ENCODE results near the gene SERTAD3. TPM values are rescaled to one million over a fixed set of nuclear protein-coding genes. Genes with fewer than 3 reads are reported as not detected.

SERTAD3 gene
- total RNA-seq, 1 experiment from 2014 or later, result 51.9 TPM

GRCh38 chr19:40420766-40421765 lies 23.1 kb downstream of the SERTAD3 start:
- Mint-ChIP-seq H3K4me1 (ENCODE audit: low read depth, unreplicated experiment) (peaks cover 45% of the 10 kb centered on the region), H3K27ac (ENCODE audit: unreplicated experiment) (peak overlapping the region; percentile 86), H3K9me3 (ENCODE audit: low read depth, unreplicated experiment) (no peaks in the 10 kb centered on the region), H3K27me3 (ENCODE audit: unreplicated experiment) (no peaks in the 10 kb centered on the region), H3K4me3 (ENCODE audit: low read depth, unreplicated experiment) (peak overlapping the region; percentile 77), H3K36me3 (ENCODE audit: insufficient read depth, unreplicated experiment) (peaks cover 50% of the 10 kb centered on the region)
- DNase-seq, result peak; percentile 98
- intact Hi-C loops (cut with micrococcal nuclease; ENCODE audit: unreplicated experiment), result no loop called here
- CTCF ChIA-PET, result interaction anchor here (0.7 to 2.1 kb wide), 17 partner anchors 9 to 477 kb away, joined by 3 to 29 read pairs (median 4); partner anchors contain the start of genes BLVRB, C19orf47, PLD3 and SERTAD3
- TSS peak; percentile 97 for BruUV-seq (replicated peaks)
- peak; percentile 95 for TF ChIP-seq CTCF (IDR thresholded peaks at IDR 0.05; ENCODE audit: unreplicated experiment)

- CTCF ChIA-PET, result interaction anchor here (0.6 to 2.1 kb wide), 18 partner anchors 8 to 476 kb away, joined by 3 to 29 read pairs (median 4); partner anchors contain the start of genes BLVRB, C19orf47, PLD3 and SERTAD3
- H3K4me1 Mint-ChIP-seq (ENCODE audit: low read depth, unreplicated experiment), result peaks cover 52% of the 10 kb centered on the region
- no peak for DNase-seq
- intact Hi-C loops (cut with micrococcal nuclease; ENCODE audit: unreplicated experiment), result no loop called here
- H3K27me3 Mint-ChIP-seq (ENCODE audit: unreplicated experiment), result no peaks in the 10 kb centered on the region
- H3K27ac Mint-ChIP-seq (ENCODE audit: unreplicated experiment), result peak overlapping the region; percentile 86
- H3K4me3 Mint-ChIP-seq (ENCODE audit: low read depth, unreplicated experiment), result peak overlapping the region; percentile 77
- peaks cover 43% of the 10 kb centered on the region for H3K36me3 Mint-ChIP-seq (ENCODE audit: insufficient read depth, unreplicated experiment)
- no peak for TF ChIP-seq CTCF (IDR thresholded peaks at IDR 0.05; ENCODE audit: unreplicated experiment)
- H3K9me3 Mint-ChIP-seq (ENCODE audit: low read depth, unreplicated experiment), result no peaks in the 10 kb centered on the region
- BruUV-seq (replicated peaks), result no TSS peak
Observed at GRCh38 chr19:40420451-40420765, 23.7 kb downstream of the SERTAD3 start.

GRCh38 chr19:40419780-40420179 lies 24.4 kb downstream of the SERTAD3 start:
- Mint-ChIP-seq H3K36me3 (ENCODE audit: insufficient read depth, unreplicated experiment) (peaks cover 37% of the 10 kb centered on the region), H3K9me3 (ENCODE audit: low read depth, unreplicated experiment) (no peaks in the 10 kb centered on the region), H3K27me3 (ENCODE audit: unreplicated experiment) (no peaks in the 10 kb centered on the region), H3K4me1 (ENCODE audit: low read depth, unreplicated experiment) (peaks cover 52% of the 10 kb centered on the region), H3K4me3 (ENCODE audit: low read depth, unreplicated experiment) (no peak overlapping the region), H3K27ac (ENCODE audit: unreplicated experiment) (peak overlapping the region; percentile 36)
- intact Hi-C loops (cut with micrococcal nuclease; ENCODE audit: unreplicated experiment), result no loop called here
- no peak for TF ChIP-seq CTCF (IDR thresholded peaks at IDR 0.05; ENCODE audit: unreplicated experiment)
- no peak for DNase-seq
- BruUV-seq (replicated peaks), result no TSS peak
- CTCF ChIA-PET, result interaction anchor here (0.6 to 2.1 kb wide), 6 partner anchors 8 to 453 kb away, joined by 3 to 29 read pairs (median 9); partner anchors contain the start of genes BLVRB and SPTBN4

- CTCF ChIA-PET, result interaction anchor here (0.7 kb wide), 1 partner anchor 45 kb away, joined by 3 read pairs; no protein-coding TSS in a partner anchor
- peaks cover 31% of the 10 kb centered on the region for H3K36me3 Mint-ChIP-seq (ENCODE audit: insufficient read depth, unreplicated experiment)
- H3K4me3 Mint-ChIP-seq (ENCODE audit: low read depth, unreplicated experiment), result no peak overlapping the region
- peak overlapping the region; percentile 1 for H3K27ac Mint-ChIP-seq (ENCODE audit: unreplicated experiment)
- peaks cover 45% of the 10 kb centered on the region for H3K4me1 Mint-ChIP-seq (ENCODE audit: low read depth, unreplicated experiment)
- intact Hi-C loops (cut with micrococcal nuclease; ENCODE audit: unreplicated experiment), result no loop called here
- H3K27me3 Mint-ChIP-seq (ENCODE audit: unreplicated experiment), result no peaks in the 10 kb centered on the region
- H3K9me3 Mint-ChIP-seq (ENCODE audit: low read depth, unreplicated experiment), result no peaks in the 10 kb centered on the region
- DNase-seq, result no peak
- BruUV-seq (replicated peaks), result no TSS peak
- no peak for TF ChIP-seq CTCF (IDR thresholded peaks at IDR 0.05; ENCODE audit: unreplicated experiment)
Observed at GRCh38 chr19:40419066-40419612, 25.0 kb downstream of the SERTAD3 start.
